GM12801 (cell line): ENCODE measurements around the gene SMG5.

ENCODE experiments used
- TF ChIP-seq, protein P1 (sequence below): IDR thresholded peaks from one replicate; pipeline ENCODE4 v1.5.1; 2011; ENCODE audit warnings: control low read depth; ENCODE audit not compliant: insufficient read length; ENCODE audit errors: extremely low read depth

SMG5 gene

DNA sequence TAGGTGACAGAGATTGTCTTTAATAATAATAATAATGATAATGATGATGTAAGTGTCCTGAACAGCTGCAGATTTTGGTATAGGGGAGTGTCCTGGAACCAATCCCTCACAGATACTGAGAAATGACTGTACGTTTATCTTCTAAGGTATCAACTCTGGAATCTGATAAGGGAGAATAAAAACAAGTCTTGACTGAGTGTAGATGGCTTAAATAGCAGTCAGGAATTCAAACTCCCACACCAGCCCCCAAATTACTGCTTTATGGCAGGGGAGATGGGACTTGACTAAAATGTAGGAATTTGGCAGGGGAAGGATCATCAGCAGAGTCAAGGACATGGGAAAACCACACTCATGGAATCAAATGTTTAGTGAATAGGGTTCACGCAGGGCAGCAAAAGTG, 22.6 kb upstream of the SMG5 start:
- TF ChIP-seq, protein P1, sequence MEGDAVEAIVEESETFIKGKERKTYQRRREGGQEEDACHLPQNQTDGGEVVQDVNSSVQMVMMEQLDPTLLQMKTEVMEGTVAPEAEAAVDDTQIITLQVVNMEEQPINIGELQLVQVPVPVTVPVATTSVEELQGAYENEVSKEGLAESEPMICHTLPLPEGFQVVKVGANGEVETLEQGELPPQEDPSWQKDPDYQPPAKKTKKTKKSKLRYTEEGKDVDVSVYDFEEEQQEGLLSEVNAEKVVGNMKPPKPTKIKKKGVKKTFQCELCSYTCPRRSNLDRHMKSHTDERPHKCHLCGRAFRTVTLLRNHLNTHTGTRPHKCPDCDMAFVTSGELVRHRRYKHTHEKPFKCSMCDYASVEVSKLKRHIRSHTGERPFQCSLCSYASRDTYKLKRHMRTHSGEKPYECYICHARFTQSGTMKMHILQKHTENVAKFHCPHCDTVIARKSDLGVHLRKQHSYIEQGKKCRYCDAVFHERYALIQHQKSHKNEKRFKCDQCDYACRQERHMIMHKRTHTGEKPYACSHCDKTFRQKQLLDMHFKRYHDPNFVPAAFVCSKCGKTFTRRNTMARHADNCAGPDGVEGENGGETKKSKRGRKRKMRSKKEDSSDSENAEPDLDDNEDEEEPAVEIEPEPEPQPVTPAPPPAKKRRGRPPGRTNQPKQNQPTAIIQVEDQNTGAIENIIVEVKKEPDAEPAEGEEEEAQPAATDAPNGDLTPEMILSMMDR, result no peak

DNA sequence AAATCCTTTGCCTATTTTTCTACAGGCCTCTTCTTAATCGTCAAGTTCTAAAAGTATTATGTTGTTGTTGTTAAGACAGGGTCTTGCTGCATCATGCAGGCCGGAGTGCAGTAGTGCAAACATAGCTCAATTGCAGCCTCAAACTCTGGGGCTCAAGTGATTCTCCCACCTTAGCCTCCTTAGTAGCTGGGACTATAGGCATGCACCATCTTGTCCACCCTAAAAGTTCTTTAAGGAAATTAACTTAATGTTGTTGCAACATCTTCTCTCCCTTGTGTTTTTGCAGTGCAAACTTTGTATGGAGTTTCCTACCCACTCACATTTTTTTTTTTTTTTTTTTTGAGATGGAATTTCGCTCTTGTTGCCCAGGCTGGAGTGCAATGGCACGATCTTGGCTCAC, 20.6 kb upstream of the SMG5 start:
- TF ChIP-seq, protein P1, result no peak

DNA sequence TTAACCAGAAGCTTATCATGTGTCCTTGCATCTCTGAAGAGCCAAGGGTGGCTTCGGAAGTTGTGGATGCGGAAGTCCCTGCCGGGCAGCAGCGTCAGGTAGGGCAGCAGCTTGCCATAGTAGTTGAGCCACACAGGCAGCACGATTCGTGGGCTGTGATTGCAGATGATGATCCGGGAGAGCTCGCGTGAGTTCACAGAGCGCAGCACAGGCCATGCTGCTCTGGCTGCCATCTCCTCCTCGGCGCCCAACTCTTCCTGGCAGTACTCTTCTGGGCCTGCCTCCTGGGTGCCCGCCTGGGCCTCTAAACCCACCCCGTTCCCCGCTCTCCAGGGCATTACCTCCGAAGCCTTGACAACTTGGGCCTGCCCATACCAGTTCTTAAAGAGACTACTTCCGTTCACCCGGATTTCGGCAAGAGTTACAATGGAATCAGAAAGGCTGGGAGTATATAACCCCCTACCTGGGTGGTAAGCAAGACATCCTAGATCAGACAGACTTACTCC, 16.3 kb upstream of the SMG5 start, which contains the start of gene VHLL:
VHLL (minus strand) TSS at position 456 of the 506 bp plus-strand sequence; CDS start at position 338, 118 bp downstream.
- TF ChIP-seq, protein P1, result no peak

DNA sequence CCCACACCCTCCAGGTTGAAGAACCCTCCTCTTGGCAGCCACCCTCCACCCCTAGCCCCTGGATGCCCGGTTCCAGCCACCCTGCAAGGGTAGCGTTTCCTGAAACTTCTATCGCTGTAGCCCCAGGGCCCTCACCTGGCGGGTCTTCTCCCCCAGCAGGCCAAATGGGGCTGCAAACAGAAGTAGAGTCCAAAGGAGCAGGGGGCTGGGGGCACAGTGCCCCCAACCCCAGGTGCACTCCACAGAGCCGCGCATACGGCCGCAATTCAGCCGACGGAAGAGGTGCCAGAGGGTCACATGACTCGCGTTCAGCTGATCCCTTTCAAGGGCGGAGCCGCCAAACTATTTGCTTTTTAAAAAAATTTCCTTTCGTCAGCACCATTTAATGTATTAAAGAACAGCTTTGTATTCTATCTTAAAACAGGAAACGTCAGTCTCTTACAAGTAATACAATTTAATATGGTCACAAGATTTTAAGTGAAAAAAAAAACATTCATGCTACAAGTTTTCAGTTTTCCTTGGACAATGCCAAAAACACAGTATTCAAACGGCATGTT, 12.8 kb upstream of the SMG5 start, which contains the start of gene GLMP:
GLMP (minus strand) TSS at position 289 of the 557 bp plus-strand sequence; CDS start at position 255, 34 bp downstream.
- TF ChIP-seq, protein P1, result no peak

DNA sequence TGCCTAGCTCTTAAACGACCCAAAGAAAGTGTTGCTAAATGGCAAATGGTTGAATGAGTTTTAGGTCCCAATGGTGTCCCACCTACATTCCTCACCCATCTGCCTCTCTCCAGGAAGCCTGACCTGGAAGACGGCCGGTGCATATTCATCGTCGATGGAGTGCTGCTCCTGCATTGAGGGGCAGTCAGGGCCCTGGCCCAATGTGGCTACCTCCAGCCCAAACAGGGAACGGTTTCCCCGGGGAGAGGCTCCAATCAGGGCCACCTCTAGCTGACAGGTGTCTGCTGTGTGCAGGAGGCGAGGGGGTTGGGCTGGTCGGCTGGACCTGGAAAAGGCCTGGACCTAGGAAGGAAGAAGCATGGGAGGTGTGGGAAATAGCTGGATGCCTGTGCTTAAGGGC, 11.3 kb upstream of the SMG5 start:
- TF ChIP-seq, protein P1, result no peak

DNA sequence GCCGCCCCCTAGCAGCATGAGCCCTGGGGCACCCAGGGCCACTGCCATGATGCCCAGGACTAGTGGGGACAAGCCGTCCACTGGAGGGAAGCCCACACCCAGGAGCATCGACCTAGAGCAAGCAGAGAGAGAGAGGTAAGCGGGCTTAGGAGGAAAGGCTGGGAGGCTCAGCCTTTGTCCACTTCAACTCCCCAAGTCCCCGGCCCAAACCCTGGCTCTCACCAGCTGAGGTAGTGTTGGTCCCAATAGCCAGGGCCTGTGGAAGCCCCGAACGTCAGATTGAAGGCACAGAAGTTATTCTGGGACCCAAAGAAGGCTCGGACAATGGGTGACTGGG, 10.4 kb upstream of the SMG5 start:
- TF ChIP-seq, protein P1, result no peak

DNA sequence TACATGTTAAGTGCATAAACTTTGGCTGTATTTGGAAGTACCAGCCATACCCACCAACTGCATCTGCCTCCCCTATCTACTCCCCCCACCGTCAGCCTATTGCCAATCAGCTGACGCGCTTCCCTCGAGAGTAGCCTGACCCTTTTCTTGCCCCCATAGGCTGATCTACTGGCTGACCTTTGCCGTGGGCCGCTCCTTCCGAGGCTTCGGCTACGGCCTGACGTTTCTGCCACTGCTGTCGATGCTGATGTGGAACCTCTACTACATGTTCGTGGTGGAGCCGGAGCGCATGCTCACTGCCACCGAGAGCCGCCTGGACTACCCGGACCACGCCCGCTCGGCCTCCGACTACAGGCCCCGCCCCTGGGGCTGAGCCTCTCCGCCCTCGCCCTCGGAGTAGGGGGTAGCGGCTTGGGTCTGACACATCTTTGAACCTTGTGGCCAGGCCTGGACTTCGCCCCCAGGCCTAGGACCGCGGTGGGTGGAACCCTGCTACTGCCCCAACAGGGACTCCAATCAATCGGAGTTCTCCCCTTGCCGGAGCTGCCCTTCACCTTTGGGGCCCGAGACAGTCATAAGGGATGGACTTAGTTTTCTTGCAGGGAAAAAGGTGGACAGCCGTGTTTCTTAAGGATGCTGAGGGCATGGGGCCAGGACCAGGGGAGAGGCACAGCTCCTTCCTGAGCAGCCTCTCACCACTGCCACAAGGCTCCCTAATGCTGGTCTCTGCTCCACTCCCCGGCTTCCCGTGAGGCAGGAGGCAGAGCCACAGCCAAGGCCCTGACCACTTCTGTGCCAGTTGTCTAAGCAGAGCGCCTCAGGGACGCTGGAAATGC, 8.8 kb upstream of the SMG5 start:
- TF ChIP-seq, protein P1, result no peak
